ENCODE data around the gene COLEC11. TPM values are rescaled to one million over a fixed set of nuclear protein-coding genes. Genes with fewer than 3 reads are reported as not detected.

The COLEC11 gene
- total and polyA plus RNA-seq, 9 of the 15 experiments (the other 6 are each of a cell fraction or from before 2014, with no cell fraction given) = 0.32 to 4.3 (median 1.8) TPM

DNA sequence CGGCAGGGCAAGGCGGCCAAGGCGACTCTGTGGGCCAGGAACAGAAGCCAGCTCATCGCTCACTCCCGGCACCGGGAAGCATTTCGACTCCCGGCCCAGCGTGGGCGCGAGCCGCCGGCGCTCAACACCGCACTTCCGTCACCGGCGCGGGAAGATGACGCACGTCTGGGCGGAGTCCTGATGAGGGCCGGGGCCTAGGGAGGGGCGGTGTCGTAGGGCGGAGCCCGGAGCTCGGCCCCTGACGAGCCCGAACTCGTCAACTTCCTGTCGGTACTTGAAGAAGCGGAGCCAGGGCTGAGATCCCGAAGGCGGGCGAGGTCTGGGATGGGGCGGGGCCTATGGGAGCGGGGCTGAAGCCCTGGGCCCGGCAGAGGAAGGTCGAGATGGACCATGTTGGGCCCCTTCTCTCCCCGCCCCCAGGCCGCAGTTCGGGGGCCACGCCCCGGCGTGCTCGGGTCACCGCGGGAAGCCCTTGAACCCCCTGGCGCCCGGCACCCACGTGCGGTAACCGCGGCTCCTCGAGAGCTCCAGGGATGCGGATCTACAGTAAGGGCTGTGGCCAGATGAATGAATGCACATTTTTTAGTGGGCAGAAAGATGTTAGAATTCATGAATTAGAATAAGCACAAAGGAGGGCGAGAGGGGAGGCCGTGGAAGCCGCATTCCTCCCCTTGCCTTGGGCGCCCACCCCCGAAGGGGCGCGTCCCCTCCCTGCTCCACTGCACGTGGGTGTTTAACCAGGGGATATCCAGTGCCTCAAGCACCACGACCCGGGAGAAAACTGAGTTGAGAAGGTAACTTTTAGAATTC lies 36.5 kb upstream of the COLEC11 start, which contains the start of gene RNASEH1 (continued):
- TF ChIP-seq PCBP1 (IDR thresholded peaks at IDR 0.05; ENCODE audit: low read depth, low read length, poor library complexity, severe bottlenecking) = peak; percentile 30
- no peak for TF ChIP-seq SPI1 (IDR thresholded peaks at IDR 0.05; ENCODE audit: borderline replicate concordance, low read depth, low read length)
- TF ChIP-seq BDP1 (IDR thresholded peaks at IDR 0.05; ENCODE audit: insufficient read depth, insufficient read length) = no peak
- peak; percentile 71 to 76 for TF ChIP-seq NRF1 (conservative IDR thresholded peaks at IDR 0.05 in 1 of 2, IDR thresholded peaks at IDR 0.05 in 1 of 2)
- TF ChIP-seq POLR2B (IDR thresholded peaks at IDR 0.05; ENCODE audit: low read depth, partially characterized antibody) = peak; percentile 80
- TF ChIP-seq, protein P1, sequence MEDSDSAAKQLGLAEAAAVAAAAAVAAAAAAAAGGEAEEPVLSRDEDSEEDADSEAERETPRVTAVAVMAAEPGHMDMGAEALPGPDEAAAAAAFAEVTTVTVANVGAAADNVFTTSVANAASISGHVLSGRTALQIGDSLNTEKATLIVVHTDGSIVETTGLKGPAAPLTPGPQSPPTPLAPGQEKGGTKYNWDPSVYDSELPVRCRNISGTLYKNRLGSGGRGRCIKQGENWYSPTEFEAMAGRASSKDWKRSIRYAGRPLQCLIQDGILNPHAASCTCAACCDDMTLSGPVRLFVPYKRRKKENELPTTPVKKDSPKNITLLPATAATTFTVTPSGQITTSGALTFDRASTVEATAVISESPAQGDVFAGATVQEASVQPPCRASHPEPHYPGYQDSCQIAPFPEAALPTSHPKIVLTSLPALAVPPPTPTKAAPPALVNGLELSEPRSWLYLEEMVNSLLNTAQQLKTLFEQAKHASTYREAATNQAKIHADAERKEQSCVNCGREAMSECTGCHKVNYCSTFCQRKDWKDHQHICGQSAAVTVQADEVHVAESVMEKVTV (CRISPR knock-in tag; IDR thresholded peaks at IDR 0.05) = peak; percentile 23; the same call in 1 of the 2 replicates
- TF ChIP-seq, protein P2, sequence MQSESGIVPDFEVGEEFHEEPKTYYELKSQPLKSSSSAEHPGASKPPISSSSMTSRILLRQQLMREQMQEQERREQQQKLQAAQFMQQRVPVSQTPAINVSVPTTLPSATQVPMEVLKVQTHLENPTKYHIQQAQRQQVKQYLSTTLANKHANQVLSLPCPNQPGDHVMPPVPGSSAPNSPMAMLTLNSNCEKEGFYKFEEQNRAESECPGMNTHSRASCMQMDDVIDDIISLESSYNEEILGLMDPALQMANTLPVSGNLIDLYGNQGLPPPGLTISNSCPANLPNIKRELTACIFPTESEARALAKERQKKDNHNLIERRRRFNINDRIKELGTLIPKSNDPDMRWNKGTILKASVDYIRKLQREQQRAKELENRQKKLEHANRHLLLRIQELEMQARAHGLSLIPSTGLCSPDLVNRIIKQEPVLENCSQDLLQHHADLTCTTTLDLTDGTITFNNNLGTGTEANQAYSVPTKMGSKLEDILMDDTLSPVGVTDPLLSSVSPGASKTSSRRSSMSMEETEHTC (IDR thresholded peaks at IDR 0.05) = no peak
- TF ChIP-seq GABPB2 (CRISPR knock-in tag; conservative IDR thresholded peaks at IDR 0.05) = no peak
- TF ChIP-seq, protein P3, sequence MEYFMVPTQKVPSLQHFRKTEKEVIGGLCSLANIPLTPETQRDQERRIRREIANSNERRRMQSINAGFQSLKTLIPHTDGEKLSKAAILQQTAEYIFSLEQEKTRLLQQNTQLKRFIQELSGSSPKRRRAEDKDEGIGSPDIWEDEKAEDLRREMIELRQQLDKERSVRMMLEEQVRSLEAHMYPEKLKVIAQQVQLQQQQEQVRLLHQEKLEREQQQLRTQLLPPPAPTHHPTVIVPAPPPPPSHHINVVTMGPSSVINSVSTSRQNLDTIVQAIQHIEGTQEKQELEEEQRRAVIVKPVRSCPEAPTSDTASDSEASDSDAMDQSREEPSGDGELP (CRISPR knock-in tag; IDR thresholded peaks at IDR 0.05; ENCODE audit: borderline replicate concordance) = peak; percentile 74
- TF ChIP-seq ZNF263 (CRISPR knock-in tag; IDR thresholded peaks at IDR 0.05; ENCODE audit: borderline replicate concordance) = 0 out of 2 replicates have a peak, but pooled peaks have one; percentile 60
- no peak for TF ChIP-seq ZNF79 (CRISPR knock-in tag; IDR thresholded peaks at IDR 0.05; ENCODE audit: low read depth)
- TF ChIP-seq HDAC2 (IDR thresholded peaks at IDR 0.05) = peak; percentile 66
- TF ChIP-seq, protein P4, sequence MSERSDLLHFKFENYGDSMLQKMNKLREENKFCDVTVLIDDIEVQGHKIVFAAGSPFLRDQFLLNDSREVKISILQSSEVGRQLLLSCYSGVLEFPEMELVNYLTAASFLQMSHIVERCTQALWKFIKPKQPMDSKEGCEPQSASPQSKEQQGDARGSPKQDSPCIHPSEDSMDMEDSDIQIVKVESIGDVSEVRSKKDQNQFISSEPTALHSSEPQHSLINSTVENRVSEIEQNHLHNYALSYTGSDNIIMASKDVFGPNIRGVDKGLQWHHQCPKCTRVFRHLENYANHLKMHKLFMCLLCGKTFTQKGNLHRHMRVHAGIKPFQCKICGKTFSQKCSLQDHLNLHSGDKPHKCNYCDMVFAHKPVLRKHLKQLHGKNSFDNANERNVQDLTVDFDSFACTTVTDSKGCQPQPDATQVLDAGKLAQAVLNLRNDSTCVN (CRISPR knock-in tag; IDR thresholded peaks at IDR 0.05) = no peak
- TF ChIP-seq ZNF146 (CRISPR knock-in tag; IDR thresholded peaks at IDR 0.05; ENCODE audit: unreplicated experiment) = no peak
- TF ChIP-seq EP300 (IDR thresholded peaks at IDR 0.05; ENCODE audit: low read length) = no peak; the same call in 1 of the 2 replicates
- TF ChIP-seq CXXC5 (CRISPR knock-in tag; IDR thresholded peaks at IDR 0.05) = peak; percentile 71
- TF ChIP-seq ZNF696 (CRISPR knock-in tag; conservative IDR thresholded peaks at IDR 0.05) = no peak
- peak in 1 of 2 experiments; percentile 81; a peak in 1 of 4 replicates for TF ChIP-seq SRF (CRISPR knock-in tag; IDR thresholded peaks at IDR 0.05)
- TF ChIP-seq LCOR (CRISPR knock-in tag; IDR thresholded peaks at IDR 0.05) = peak; percentile 65
- TF ChIP-seq FOXA1 (IDR thresholded peaks at IDR 0.05; ENCODE audit: borderline replicate concordance) = no peak
- TF ChIP-seq ZNF583 (CRISPR knock-in tag; IDR thresholded peaks at IDR 0.05) = 0 out of 2 replicates have a peak, but pooled peaks have one; percentile 28
- TF ChIP-seq MAFK (IDR thresholded peaks at IDR 0.05; ENCODE audit: low read length) = no peak
- no peak for TF ChIP-seq PCBP2 (IDR thresholded peaks at IDR 0.05; ENCODE audit: low read depth, low read length, poor library complexity, severe bottlenecking)
- no peak for TF ChIP-seq ZKSCAN3 (CRISPR knock-in tag; IDR thresholded peaks at IDR 0.05)
